Uterine smooth muscle cell (primary cell): ENCODE results near the gene CPSF6. TPM values are rescaled to one million over a fixed set of nuclear protein-coding genes. Genes with fewer than 3 reads are reported as not detected.

Experiments
- total RNA-seq: library from RNA; depleted of rRNA; stranded (reverse); fragments of >200 nt; gene quantifications from 2 replicates; pipeline ENCODE4 v1.2.3, GENCODE V29; 2014

The CPSF6 gene, protein sequence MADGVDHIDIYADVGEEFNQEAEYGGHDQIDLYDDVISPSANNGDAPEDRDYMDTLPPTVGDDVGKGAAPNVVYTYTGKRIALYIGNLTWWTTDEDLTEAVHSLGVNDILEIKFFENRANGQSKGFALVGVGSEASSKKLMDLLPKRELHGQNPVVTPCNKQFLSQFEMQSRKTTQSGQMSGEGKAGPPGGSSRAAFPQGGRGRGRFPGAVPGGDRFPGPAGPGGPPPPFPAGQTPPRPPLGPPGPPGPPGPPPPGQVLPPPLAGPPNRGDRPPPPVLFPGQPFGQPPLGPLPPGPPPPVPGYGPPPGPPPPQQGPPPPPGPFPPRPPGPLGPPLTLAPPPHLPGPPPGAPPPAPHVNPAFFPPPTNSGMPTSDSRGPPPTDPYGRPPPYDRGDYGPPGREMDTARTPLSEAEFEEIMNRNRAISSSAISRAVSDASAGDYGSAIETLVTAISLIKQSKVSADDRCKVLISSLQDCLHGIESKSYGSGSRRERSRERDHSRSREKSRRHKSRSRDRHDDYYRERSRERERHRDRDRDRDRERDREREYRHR
- total RNA-seq, result 17.0 and 20.4 TPM in 2 replicates

DNA sequence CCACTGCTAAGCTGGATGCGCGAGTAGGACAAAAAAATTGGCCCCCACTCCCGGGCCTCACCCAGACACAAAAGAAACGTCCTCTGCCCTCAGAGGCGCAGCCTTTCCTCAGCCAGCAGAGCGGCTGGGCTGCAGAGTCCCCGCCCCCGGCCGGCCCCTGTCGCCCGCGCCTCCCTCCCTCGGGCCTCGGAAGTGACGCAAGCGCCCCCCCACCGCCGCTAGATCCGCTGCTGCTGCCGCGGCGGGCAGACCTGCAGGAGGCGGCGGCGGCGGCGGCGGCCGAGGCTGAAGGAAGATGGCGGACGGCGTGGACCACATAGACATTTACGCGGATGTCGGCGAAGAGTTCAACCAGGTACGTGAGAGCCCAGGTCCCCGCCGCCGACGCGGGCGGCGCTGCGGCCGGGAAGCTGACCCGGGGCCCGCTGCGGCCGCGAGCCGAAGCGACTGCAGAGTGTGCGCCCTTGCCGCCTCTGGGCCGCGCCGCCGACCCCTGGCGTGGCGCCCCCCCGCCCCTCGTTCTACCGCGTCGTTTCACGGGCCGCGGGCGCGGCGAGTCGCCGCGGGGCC, at the start of gene CPSF6:
Gene CPSF6, plus strand, starts transcription at position 218 of the 570 bp plus-strand sequence. Its CDS starts 78 bp downstream, at position 296.

Other genes with a start within 250 kb of the CPSF6 start
- gene LYZ, start 108.8 kb downstream of the CPSF6 start, total RNA-seq, result not detected in 2 replicates
- 24.9 and 30.0 TPM in 2 replicates for gene YEATS4, start 120.2 kb downstream of the CPSF6 start, total RNA-seq
- gene FRS2, start 230.8 kb downstream of the CPSF6 start, total RNA-seq, result 40.2 and 40.7 TPM in 2 replicates